ENCODE results near the gene CNGA1.

GRCh38 chr4:48011722-48012121 is 4.8 kb downstream of the CNGA1 start:
- no peak for TF ChIP-seq BACH2 (CRISPR knock-in tag; IDR thresholded peaks at IDR 0.05; ENCODE audit: borderline replicate concordance)
- TF ChIP-seq SNAI2 (CRISPR knock-in tag; IDR thresholded peaks at IDR 0.05): no peak
- TF ChIP-seq TSHZ2 (CRISPR knock-in tag; IDR thresholded peaks at IDR 0.05): no peak
- no peak for TF ChIP-seq ZC3H10 (CRISPR knock-in tag; IDR thresholded peaks at IDR 0.05)
- TF ChIP-seq ZNF8 (CRISPR knock-in tag; IDR thresholded peaks at IDR 0.05): no peak
- no peak for TF ChIP-seq RARB (CRISPR knock-in tag; IDR thresholded peaks at IDR 0.05)
- no peak for TF ChIP-seq OSR1 (CRISPR knock-in tag; IDR thresholded peaks at IDR 0.05)
- TF ChIP-seq CREB5 (CRISPR knock-in tag; IDR thresholded peaks at IDR 0.05; ENCODE audit: low read depth): no peak
- TF ChIP-seq ZNF565 (CRISPR knock-in tag; conservative IDR thresholded peaks at IDR 0.05; ENCODE audit: low read depth): no peak
- TF ChIP-seq ISL1 (CRISPR knock-in tag; IDR thresholded peaks at IDR 0.05): no peak
